C4-2B (cell line): ENCODE data around the gene PRKCZ.

ENCODE experiments used
- ZFX ChIP-seq: fragments of 450-650 bp; IDR thresholded peaks from 2 replicates; pipeline ENCODE4 v1.6.1; 2017
- TF ChIP-seq, protein P1 (sequence below): fragments of 450-650 bp; conservative IDR thresholded peaks from 2 replicates; pipeline ENCODE4 v1.5.1; 2017; ENCODE audit warnings: mild to moderate bottlenecking

DNA sequence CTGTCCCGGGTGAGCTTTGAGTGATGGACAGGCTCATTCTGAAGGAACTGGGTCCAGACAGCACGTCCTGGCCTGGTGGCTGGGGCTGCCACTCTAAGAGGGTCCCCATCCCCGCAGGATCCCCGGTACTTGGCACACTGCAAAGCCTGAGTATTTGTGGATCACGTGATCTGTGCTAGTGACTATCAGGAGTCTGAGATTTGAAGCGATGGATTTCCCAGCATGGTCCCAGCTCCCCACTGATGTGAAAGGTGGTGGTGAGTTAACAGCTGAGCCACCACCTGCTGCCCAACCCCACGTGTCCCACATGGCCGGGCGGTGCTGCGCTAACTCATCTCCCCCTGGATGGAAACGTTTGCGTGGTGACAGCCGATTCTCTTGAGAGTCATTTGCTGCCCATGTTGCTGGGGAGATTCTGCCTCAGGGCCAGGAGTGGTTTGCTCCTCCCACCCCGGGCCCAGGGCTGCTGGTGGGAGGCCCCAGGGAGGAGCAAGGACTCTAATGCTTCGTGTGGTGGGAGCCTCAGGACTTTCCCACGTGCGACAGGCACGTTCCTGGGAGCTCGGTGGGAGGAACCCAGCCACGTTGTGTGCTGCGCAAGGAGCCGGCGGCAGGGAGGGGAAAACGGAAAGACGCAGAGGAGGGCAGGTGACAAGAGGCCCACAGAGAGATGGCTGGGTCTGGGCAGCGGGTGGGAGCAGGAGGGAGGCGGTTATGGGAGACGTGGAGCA is 129.2 kb downstream of the PRKCZ start:
- TF ChIP-seq, protein P1, sequence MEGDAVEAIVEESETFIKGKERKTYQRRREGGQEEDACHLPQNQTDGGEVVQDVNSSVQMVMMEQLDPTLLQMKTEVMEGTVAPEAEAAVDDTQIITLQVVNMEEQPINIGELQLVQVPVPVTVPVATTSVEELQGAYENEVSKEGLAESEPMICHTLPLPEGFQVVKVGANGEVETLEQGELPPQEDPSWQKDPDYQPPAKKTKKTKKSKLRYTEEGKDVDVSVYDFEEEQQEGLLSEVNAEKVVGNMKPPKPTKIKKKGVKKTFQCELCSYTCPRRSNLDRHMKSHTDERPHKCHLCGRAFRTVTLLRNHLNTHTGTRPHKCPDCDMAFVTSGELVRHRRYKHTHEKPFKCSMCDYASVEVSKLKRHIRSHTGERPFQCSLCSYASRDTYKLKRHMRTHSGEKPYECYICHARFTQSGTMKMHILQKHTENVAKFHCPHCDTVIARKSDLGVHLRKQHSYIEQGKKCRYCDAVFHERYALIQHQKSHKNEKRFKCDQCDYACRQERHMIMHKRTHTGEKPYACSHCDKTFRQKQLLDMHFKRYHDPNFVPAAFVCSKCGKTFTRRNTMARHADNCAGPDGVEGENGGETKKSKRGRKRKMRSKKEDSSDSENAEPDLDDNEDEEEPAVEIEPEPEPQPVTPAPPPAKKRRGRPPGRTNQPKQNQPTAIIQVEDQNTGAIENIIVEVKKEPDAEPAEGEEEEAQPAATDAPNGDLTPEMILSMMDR, result no peak
- no peak for TF ChIP-seq ZFX
